GM18526 (cell line): Measurements from ENCODE around the gene PTPA.
A peak's percentile ranks its signal among the peaks of the same experiment; 100 is the strongest.

Experiments
- POLR2A ChIP-seq: IDR thresholded peaks from 3 replicates; pipeline ENCODE4 v1.6.1; 2011; ENCODE audit not compliant: insufficient read length; ENCODE audit errors: extremely low read depth

Gene PTPA

DNA sequence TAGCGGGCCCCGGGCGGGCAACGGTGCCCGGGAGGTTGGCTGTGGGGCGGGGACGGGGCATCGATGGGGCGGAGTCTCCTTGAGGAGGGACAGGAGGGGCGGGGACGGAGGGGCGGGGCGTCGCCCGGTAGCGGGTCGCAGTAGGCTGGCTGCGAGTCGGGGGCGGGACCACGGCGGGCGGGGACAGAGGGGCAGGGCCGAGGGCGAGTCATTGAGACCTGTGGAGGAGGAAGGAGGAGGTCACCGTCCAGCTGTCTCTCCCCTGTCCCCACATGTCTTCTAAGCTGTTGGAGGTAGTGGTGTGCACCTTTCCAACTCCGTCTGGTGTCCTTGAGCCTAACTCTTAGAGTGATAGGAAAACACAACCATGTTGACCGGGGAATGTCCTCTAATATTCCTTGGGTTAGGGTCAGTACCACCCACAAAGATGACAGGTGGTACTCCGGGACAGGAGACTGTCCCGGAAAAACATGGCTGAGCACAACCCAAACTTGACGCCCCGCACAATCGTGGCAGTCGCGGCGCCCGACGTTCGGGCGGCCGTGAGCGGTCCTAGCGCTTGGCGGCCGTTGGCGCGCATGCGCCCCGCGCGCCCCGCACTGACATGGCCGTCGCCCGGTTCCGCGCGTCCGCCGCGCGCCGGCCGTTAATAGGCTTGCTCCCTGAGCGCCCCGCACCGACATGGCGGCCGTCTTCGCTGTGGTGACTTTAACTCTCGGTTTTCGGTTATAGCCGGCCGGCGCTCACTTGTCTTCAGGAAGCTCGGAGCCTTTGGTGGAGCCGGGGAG, at the start of gene PTPA, which contains the start of gene CRAT:
TSS of gene PTPA (plus strand) at position 676 of the 788 bp plus-strand sequence. CDS start 186 bp downstream, outside the sequence.
TSS of gene CRAT (minus strand) at position 54 of the 788 bp plus-strand sequence. CDS start 284 bp downstream, outside the sequence.
- TF ChIP-seq POLR2A, result peak; percentile 95

DNA sequence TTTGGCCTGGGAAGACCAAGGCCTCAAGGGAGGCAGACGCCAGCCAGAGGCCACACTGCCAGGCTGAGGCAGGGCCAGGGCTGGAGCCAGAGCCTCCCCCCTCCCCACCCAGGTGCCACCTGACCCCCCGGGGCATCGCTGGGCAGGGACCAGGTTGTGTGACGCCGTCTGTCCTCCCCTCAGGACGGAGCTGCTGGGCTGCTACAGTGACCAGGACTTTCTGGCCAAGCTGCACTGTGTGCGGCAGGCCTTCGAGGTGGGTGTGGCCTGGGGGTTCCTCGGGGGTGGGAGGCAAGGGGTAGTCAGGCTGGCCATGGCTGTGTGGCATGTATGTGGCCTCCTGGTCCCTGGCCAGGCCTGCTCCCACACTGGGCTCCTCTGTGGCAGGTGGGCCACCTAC, 48.2 kb upstream of the PTPA start:
- TF ChIP-seq POLR2A, result no peak

DNA sequence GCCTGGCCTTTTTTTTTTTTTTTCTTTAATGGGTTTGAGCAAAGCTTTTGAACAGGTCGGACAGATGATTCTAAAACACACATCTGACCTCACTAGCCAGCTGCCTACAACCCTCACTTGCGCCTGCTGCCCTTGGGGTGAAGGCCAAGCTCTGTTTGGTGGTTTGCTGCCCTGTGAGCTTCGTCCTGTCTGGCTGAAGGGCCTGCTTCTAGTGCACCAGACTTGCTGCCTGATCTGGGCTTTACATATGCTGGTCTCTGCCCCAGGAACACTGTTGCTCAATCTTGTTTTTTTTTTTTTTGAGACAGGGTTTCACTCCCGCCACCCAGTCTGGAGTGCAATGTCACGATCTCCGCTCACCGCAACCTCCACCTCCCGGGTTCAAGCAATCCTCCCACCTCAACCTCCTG, 46.7 kb upstream of the PTPA start:
- TF ChIP-seq POLR2A, result no peak

DNA sequence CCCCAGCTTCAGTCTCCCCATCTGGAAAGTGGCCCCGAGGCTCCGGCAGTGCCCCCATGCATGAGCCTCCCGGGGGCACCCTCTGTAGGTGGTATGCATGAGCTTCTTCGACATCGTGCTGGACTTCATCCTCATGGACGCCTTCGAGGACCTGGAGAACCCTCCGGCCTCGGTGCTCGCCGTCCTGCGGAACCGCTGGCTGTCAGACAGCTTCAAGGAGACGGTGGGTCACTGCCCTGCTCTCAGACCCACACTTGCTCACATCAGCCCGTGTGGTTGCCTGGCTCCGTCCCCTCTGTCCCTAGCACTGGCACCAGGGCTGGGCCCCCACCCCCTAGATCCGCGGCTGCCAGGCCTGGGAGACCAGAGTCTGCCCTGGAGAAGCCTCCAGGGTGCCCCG, 43.1 kb upstream of the PTPA start:
- no peak for TF ChIP-seq POLR2A

DNA sequence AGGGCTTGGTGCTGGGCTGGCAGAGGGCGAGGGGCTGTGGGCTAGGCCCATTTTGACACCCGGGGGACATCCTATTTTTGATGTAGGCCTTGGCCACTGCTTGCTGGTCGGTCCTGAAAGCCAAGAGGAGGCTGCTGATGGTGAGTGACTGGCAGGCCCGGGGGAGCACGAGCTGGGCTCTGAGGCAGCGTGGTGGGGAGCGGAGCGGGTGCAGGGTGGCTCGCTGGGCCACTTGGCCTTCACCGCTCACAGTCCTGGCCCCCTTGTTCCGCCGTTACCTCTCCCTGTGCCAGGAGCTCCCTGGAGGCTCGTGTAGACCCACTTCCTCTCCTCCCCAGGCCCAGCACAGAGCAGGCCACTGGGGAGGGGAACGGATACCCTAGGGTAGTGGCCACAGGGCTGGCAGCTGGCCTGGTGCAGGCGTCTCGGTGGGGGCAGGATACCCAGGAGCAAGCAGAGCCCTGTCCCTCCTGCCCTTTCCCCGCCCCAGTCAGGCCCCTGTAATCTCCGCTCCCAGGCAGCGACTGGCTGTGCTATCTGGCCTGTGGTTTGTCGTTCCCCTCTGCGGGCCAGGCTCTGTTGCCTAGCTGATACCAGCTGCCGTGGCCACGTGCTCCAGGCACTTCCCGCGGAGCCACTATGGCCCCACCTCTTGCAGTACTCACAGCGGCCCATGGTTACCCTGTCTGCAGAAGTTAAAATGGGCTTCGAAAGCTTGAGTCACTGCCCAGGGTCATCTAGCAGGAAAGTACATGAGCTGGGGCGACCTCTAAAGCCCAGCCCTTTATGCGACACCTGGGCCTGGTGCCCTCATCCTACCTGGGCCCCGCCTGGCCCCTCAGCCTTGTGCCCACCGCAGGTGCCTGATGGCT, 42.0 kb upstream of the PTPA start:
- no peak for TF ChIP-seq POLR2A

DNA sequence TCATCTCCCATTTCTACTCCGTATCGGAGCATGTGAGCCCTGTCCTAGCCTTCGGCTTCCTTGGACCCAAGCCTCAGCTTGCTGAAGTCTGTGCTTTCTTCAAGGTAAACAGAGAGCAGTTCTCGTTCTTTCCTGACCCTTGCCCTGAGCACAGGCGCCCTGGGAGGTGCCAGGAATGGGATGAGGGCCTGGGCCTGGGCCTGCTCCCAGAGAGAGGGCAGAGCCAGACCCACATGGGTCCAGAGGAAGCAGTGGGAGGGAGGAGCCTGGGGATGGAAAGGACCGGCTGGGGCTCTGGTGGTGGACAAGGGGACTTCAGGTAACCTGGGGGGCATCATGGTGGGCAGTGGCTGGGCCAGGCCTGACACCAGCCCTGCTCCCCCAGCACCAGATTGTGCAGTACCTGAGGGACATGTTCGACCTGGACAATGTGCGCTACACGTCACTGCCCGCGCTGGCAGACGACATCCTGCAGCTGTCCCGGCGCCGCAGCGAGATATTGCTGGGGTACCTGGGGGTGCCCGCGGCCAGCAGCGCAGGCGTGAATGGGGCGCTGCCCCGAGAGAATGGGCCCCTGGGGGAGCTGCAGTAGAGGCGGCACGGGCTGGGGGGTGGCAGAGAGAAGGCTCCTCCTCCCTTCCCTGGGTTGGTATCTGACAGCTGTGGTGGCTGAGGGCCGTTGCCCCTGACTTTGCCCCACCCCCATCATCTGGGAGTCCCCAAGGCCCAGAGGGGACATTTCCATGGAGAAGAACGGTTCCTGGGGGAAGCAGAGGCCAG, 41.2 kb upstream of the PTPA start:
- TF ChIP-seq POLR2A, result no peak

- no peak for TF ChIP-seq POLR2A
Observed at GRCh38 chr9:129070696-129071525, 40.3 kb upstream of the PTPA start.

GRCh38 chr9:129071526-129072126, 39.6 kb upstream of the PTPA start:
- TF ChIP-seq POLR2A, result no peak

DNA sequence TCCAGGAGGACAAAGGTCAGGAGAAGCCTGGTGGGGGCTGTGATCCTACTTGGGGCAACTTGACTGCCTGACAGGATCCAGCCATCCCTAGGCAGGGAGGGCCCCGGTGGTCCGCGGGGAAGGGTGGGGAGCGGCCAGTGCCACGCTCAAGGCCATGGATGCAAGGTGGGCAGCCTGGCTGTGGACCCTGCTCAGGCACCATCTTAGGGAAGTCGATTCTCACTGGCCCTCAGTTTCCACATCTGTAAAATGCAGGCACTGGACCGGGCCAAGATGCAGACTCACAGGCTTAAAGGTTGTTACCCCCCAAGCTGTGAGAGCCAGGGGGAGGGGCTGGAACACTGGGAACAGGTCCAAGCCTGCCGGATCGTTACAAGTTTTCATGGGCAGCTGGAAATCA, 39.0 kb upstream of the PTPA start:
- TF ChIP-seq POLR2A, result no peak

DNA sequence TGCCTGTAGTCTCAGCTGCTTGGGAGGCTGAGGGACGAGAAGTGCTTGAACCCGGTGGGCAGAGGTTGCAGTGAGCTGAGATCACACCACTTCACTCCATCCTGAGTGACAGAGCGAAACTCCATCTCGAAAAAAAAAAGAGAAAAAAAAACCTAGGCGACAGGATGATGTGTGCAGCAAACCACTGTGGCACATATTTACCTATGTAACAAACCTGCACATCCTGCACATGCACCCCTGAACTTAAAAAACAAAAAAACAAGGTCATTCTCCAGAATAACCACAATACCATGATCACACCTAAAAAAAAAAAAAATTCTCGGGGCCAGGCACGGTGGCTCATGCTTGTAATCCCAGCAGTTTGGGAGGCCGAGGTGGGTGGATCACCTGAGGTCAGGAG, 37.8 kb upstream of the PTPA start:
- TF ChIP-seq POLR2A, result no peak

DNA sequence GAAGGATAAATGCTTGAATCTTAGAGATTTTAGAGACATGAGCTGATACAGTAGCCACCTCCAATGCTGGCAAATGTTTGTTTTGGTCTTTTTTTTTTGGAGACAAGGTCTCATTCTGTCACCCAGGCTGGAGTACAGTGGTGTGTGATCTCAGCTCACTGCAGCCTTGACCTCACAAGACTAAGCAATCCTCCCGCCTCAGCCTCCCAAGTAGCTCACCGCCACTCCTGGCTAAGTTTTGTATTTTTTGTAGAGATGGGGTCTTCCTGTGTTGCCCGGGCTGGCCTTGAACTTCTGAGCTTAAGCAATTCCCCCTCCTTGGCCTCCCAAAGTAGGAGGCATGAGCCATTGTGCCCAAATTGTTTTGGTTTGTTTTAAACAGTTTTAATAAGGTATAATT, 37.1 kb upstream of the PTPA start:
- no peak for TF ChIP-seq POLR2A

- TF ChIP-seq POLR2A, result no peak
Observed at GRCh38 chr9:129075996-129076639, 35.1 kb upstream of the PTPA start.

GRCh38 chr9:129076640-129077037, 34.6 kb upstream of the PTPA start:
- TF ChIP-seq POLR2A, result no peak

DNA sequence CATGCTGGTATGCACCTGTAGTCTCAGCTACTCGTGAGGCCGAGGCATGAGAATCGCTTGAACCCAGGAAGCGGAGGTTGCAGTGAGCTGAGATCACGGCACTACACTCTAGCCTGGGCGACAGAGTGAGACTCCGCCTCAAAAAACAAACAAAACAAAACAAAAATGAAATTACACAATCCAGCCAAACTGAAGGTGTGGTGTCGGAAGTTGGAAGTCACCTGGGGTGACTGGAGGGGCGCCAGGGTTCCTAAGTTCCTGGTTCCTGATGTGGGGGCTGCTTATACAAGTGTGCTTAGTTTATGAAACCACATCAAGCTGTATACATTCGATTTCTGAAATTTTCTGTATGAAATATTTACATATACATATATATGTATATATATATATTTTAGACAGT, 34.0 kb upstream of the PTPA start:
- TF ChIP-seq POLR2A, result no peak
